ENCODE measurements around the gene RPL26.

DNA sequence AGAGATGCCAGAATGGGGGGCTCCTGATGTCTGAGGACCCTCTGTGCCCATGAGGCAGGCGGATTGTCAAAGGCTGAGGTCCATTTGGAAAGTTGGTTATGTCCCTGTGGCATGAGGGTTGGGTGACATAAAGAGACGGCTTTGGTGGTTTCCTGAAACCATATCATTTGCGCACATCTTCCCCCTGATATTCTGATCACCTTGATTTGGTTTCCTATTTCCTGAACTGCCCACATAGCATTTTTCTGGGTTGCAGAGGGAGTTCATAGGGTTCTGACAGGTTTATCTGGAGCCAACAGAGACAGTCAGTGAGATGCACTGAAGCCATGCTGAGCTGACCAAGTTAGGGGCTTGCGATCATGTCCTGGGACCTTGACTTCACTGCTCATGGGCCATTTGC, 30.3 kb upstream of the RPL26 start:
- TF ChIP-seq POLR2A (IDR thresholded peaks at IDR 0.05) (no peak), CTCF (IDR thresholded peaks at IDR 0.05) (no peak), POLR2AphosphoS5 (IDR thresholded peaks at IDR 0.05; ENCODE audit: insufficient read depth in 1 of 2, low read depth in 1 of 2) (no peak)
